Placental pericyte (primary cell): ENCODE data around the gene MSANTD7. TPM values are rescaled to one million over a fixed set of nuclear protein-coding genes. Genes with fewer than 3 reads are reported as not detected.

Experiments used
- total RNA-seq: library from RNA; depleted of rRNA; stranded (reverse); fragments of >200 nt; gene quantifications from 2 replicates; pipeline ENCODE4 v1.2.3, GENCODE V29; 2012

MSANTD7 gene
- total RNA-seq: 14.2 and 26.6 TPM in 2 replicates

GRCh38 chr10:14837757-14838581, at the start of gene MSANTD7, which contains the start of the genes CDNF and HSPA14:
Gene MSANTD7 (plus strand): TSS chr10:14838306. CDS start chr10:14842285, 3,979 bp downstream.
Gene CDNF (minus strand): TSS chr10:14838037. CDS start chr10:14837946, 91 bp downstream.
Gene HSPA14 (plus strand): TSS chr10:14838306. CDS start chr10:14838403, 97 bp downstream.

GRCh38 chr10:14878266-14879123, 40.4 kb downstream of the MSANTD7 start, which contains the start of gene SUV39H2:
Gene SUV39H2 (plus strand): TSS chr10:14878866. CDS start chr10:14878889, 23 bp downstream.

Other genes starting within 250 kb of the MSANTD7 start
- 7.7 and 53.1 TPM in 2 replicates for gene FAM107B, start 63.4 kb upstream of the MSANTD7 start, total RNA-seq
- gene CDNF, start 269 bp upstream of the MSANTD7 start, total RNA-seq: 0.86 and 1.1 TPM in 2 replicates
- 7.7 and 14.0 TPM in 2 replicates for gene HSPA14, start within 50 bp of the MSANTD7 start, total RNA-seq
- gene SUV39H2, start 40.6 kb downstream of the MSANTD7 start, total RNA-seq: 5.7 and 23.3 TPM in 2 replicates
- gene DCLRE1C, start 115.8 kb downstream of the MSANTD7 start, total RNA-seq: 11.4 and 16.3 TPM in 2 replicates
- not detected in 2 replicates for gene MEIG1, start 121.1 kb downstream of the MSANTD7 start, total RNA-seq
- not detected in 2 replicates for gene OLAH, start 205.6 kb downstream of the MSANTD7 start, total RNA-seq